SK-N-SH treated with all-trans-retinoic acid at 6 μM for 48 hours (cell line): Measurements from ENCODE around the gene AZIN2.

Experiments
- ARNTL ChIP-seq: fragments of 450-650 bp; formaldehyde crosslinking; IDR thresholded peaks from 2 replicates; pipeline ENCODE4 v1.5.0; 2020; ENCODE audit warnings: low read depth, mild to moderate bottlenecking, moderate library complexity, borderline replicate concordance
- TCF4 ChIP-seq: fragments of 250-450 bp; sonication (Bioruptor Pico); IDR thresholded peaks from 2 replicates; pipeline ENCODE4 v1.8.0; 2021; ENCODE audit warnings: mild to moderate bottlenecking, moderate library complexity, borderline replicate concordance
- ZFP30 ChIP-seq: fragments of 450-650 bp; formaldehyde crosslinking; IDR thresholded peaks from 2 replicates; pipeline ENCODE4 v1.5.0; 2022; ENCODE audit warnings: mild to moderate bottlenecking, moderate library complexity
- TF ChIP-seq, protein P1 (sequence below): fragments of 250-450 bp; sonication (Bioruptor Pico); IDR thresholded peaks from 2 replicates; pipeline ENCODE4 v1.8.0; 2020; ENCODE audit warnings: mild to moderate bottlenecking, moderate library complexity, borderline replicate concordance
- TF ChIP-seq, protein P2 (sequence below): fragments of 250-450 bp; sonication (Bioruptor Pico); IDR thresholded peaks from 2 replicates; pipeline ENCODE4 v1.5.1; 2020; ENCODE audit warnings: low read depth, mild to moderate bottlenecking, moderate library complexity

DNA sequence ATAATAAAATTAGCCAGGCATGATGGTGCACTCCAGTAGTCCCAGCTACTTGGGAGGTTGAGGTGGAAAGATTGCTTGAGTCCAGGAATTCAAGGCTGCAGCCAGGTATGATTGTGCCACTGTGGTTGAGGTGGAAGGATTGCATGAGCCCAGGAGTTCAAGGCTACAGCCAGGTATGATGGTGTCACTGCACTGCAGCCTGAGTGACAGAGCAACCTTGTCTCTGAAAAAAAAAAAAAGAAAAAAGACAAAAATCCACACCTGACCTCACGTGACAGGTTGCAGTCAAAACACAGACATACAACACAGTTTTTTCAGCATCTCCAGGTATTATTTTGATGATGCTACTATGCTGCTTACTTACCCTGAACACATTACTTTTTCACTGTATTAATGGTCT is 39.9 kb upstream of the AZIN2 start:
- no peak for TF ChIP-seq TCF4
- TF ChIP-seq, protein P1, sequence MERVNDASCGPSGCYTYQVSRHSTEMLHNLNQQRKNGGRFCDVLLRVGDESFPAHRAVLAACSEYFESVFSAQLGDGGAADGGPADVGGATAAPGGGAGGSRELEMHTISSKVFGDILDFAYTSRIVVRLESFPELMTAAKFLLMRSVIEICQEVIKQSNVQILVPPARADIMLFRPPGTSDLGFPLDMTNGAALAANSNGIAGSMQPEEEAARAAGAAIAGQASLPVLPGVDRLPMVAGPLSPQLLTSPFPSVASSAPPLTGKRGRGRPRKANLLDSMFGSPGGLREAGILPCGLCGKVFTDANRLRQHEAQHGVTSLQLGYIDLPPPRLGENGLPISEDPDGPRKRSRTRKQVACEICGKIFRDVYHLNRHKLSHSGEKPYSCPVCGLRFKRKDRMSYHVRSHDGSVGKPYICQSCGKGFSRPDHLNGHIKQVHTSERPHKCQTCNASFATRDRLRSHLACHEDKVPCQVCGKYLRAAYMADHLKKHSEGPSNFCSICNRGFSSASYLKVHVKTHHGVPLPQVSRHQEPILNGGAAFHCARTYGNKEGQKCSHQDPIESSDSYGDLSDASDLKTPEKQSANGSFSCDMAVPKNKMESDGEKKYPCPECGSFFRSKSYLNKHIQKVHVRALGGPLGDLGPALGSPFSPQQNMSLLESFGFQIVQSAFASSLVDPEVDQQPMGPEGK (CRISPR knock-in tag): no peak
- TF ChIP-seq, protein P2, sequence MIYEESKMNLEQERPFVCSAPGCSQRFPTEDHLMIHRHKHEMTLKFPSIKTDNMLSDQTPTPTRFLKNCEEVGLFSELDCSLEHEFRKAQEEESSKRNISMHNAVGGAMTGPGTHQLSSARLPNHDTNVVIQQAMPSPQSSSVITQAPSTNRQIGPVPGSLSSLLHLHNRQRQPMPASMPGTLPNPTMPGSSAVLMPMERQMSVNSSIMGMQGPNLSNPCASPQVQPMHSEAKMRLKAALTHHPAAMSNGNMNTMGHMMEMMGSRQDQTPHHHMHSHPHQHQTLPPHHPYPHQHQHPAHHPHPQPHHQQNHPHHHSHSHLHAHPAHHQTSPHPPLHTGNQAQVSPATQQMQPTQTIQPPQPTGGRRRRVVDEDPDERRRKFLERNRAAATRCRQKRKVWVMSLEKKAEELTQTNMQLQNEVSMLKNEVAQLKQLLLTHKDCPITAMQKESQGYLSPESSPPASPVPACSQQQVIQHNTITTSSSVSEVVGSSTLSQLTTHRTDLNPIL (CRISPR knock-in tag): no peak
- TF ChIP-seq ZFP30 (CRISPR knock-in tag): no peak
- TF ChIP-seq ARNTL: no peak
